GM18867 (cell line): ENCODE data around the gene TXNL4B.

ENCODE experiments used
- ATAC-seq: cut with Tn5 transposase; IDR thresholded peaks from one replicate; pipeline ENCODE4 v1.9.1; 2021; ENCODE audit warnings: mild to moderate bottlenecking, moderate library complexity; ENCODE audit not compliant: unreplicated experiment

Gene TXNL4B

DNA sequence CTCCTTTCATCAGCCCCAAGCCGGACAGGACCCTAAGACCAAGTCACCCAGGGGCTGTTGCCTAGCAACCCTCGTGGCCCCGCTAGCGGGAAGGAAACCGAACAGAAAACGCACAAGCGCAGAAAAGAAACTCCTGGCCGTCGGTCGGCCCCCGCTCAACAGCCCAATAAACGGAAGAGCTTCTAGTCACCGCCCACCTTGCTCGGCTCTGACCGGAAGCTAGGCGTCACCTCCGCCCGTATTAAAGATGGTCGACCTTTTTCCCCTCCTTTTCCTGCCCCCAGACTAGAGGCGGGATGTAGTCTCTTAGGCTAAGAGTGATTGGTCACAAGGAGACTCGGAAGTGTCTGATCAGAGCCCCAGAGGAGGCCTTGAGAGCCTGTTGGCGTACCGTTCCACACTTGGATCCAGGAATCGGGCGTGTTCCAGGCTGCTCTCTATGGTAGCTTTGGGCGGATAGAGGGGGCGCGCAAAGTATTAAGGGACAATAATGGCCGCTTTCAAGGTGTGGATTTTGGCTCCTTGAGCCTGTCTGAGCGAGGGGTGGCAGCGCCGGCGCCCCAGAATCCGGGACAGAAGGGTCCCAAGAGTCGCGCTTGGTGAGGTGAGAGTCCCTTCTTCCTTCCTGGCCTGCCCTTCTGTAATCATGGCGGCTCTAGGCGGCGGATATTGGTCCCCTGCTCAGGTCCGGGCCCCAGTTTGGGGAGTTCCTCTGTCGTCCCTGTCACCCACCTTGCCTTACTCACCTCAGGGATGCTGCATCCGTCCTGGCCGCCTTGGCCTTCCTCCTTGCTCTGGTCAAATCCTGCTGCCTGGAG, at the start of gene TXNL4B, which contains the start of gene DHX38:
Gene TXNL4B (minus strand): TSS at position 173 of the 818 bp plus-strand sequence. CDS start 2,871 bp downstream, outside the sequence.
Gene DHX38 (plus strand): TSS at position 400 of the 818 bp plus-strand sequence. CDS start 2,311 bp downstream, outside the sequence.
- ATAC-seq = peak; percentile 97

DNA sequence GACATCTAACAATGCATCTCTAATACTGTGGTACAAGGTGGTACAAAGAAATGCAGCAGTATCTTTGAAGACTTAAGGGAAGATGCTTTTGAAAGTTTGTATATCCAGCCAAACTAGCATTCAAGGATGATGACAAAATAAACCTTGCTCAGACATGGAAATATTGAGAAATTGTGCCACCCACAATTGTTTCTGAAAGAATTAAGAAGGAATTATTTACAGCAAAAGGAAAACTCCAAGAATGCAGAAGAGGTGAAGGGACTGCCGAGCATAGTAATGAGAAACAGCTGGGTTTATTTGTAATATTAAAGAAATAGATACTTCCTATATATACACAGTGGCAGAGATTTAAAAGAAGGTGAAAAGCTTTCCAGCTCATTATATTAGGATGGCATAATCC, 49.1 kb upstream of the TXNL4B start:
- ATAC-seq = no peak

DNA sequence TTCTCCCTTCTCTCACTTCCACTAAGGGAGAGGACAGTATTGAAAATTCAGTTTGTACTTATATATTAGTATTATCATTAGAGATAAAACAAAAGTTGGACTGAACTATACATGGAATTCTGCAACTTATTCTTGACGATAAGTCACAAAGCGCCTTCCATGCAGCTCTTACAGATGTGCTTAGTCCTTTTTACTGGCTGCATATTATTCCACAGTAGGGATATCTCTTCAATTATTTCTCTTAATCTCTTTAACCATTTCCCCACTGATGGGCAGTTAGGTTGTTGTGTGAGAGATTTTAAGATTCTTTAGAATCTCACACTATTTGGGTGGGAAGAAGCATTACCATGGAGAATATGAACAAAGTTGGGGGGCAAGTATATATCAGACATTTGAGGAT, 46.5 kb upstream of the TXNL4B start:
- ATAC-seq = no peak

DNA sequence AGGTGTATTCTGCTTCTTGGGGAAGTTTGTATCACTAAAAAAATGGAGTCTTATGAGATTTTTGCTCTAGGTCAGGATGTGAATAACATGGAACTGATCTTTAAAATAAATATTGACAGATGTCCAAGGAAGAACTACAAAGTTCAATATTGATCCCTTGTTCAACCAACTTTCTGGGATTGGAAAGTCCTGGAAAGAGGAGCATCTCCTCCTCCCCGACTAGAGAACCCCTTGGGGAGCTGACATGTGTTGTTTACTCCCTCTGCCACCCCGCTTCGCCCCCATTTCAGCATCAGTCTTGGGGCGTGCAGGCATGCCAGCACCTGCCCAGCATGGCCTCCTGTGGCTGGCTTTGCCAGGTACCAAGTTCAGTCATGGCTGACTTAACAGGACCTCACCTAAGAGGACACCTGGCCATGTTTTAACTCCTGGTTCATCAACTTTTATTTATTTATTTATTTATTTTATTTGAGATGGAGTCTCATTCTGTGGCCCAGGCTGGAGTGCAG, 44.7 kb upstream of the TXNL4B start:
- ATAC-seq = no peak

DNA sequence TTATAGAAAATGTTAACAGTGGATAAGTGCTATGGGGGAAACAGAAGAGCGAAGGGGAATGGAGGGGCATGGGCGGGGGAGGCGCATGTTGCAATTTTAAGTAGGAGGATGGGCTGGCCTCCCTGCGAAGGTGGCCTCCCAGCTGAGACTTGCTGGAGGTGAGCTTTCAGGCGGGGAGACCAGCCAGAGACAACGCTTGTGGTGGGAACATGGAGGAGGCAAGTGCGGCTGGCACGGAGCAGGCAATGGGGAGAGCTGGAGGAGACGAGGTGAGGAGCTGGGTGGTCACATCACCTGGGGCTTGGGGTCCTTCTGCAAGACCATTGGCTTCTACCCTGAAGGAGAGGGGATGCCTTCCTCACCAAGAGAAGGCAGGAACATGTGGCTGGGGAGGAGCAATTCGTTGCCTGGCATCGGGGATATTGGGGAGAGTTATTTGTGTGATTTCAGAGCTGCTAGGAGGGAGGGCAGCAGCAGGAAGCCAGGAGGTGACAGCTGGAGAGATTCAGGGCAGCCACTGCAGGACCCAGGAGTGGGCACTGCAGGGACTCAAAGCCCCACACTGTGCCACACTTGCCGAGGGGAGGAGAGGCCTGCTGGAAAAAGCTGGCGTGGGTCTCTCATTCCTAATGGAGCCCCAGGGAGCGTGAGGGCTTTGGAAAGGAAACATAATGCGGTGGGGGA, 44.1 kb upstream of the TXNL4B start:
- no peak for ATAC-seq

DNA sequence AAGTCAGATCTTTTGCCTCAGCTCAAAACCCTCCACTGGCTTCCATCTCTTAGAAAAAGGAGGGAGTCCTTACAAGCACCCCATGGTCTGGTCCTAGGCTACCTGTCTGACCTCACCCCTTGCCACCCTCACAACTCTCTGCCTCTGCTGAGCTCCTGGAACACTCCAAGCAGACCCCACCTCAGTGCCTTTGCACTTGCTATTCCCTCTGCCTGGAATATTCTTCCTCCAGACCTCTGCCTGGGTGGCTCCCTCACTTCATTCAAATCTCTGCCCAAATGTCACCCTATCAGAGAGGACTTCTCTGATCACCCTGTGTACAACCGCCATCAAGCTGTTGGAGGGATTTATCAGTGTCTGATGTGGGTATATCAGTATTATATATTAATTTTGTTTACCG, 41.1 kb upstream of the TXNL4B start:
- ATAC-seq = no peak

DNA sequence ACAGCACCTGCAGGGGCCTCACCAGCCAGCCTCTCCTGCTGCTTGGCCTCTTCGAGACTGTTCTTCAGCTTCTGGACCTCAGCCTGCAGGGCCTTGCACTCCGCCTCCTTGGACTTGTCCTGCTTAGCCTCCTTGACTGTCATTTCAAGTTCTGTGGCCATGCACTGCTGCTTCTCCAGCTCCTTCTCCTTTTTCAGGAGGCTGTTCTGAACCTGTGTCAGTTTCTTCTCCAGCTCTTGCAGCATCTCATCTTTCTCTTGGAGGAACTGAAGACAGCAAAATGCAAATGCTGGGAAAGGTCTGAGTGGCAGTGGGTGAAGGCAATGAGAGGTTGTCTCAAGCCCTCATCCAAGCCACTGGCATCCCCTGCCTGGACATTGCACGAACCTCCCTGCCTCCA, 39.3 kb upstream of the TXNL4B start:
- no peak for ATAC-seq

DNA sequence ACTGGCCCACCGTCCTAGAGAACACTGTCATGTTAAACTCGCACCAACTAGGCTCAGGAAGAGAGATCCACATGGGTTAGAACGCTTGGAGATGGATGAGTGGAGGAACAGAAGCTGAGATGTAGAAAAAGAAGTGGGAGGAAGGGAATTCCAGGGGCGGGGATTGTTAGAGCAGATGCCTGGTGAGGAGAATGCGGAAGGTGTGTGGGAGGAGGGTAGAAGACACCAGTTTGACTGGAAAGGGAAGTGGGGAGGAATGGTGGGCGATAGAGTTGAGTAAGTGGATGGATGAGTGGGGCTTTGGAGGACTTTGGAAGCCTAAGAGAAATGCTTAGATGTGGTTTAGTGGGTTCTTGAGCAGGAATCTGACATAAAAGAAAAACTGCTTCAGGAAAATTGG, 37.6 kb upstream of the TXNL4B start:
- no peak for ATAC-seq

DNA sequence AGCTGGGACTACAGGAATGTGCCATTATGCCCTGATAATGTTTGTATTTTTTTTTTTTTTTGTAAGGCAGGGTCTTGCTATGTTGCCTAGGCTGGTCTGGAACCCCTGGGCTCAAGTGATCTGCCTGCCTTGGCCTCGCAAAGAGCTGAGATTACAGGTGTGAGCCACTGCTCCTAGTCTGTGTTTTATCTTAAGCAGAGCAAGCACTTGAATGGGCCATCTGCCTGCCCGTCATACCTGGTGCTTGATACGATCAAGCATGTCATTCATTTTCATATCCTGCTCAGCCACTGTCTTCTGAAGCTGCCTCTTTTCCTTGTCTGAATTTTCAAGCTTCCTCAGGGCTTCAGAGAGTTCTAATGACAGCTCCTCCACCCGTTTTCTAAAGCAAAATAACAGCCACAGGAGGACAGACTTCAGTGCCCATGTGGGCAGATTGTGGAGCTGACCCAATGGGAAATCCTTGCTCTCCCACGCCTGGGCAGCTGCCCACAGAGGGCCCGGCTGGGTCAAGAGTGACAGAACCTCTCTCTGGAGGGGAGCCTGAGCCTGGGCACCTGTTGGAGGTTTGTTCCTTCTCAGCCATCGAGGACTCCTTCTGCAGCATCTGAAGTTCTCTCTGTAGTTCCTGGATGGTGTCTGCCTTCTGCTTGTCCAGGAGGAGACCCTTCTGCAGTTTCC, 36.7 kb upstream of the TXNL4B start:
- ATAC-seq = no peak

DNA sequence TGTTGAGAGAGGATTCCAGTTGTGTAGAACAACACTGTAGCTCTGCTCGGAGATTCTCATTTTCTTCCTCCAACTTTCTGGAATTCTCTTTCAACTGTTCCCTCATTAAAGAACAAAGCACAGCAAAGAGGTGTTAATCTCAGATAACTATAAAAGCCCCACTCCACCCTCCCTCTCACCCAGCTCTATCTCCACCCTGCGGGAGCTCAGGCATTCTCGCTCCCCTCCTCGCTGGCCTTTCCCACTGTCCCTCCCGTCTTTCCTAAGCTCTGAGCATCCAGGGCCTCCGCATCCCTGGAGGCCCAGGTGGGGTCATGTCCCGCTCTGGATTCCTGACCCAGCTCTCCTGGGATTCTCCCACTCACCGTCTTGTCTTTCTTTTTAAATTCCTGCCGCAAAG, 35.3 kb upstream of the TXNL4B start:
- ATAC-seq = no peak

DNA sequence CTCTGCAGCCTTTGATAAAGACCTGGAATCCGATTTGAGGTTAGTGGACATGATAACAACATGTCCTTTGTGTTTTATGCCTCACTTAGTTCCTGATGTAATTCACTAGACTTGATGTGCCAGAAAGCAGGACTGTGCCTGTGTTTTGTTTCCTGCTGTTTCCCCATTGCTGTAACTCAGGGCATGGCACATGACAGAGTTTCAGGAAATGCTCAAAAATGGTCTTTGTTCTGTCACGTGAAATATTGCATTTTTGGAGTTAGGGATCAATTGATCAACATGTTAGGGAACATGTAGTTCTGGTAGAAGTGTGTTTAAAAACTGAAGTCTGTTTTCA, 33.0 kb upstream of the TXNL4B start:
- ATAC-seq = no peak

DNA sequence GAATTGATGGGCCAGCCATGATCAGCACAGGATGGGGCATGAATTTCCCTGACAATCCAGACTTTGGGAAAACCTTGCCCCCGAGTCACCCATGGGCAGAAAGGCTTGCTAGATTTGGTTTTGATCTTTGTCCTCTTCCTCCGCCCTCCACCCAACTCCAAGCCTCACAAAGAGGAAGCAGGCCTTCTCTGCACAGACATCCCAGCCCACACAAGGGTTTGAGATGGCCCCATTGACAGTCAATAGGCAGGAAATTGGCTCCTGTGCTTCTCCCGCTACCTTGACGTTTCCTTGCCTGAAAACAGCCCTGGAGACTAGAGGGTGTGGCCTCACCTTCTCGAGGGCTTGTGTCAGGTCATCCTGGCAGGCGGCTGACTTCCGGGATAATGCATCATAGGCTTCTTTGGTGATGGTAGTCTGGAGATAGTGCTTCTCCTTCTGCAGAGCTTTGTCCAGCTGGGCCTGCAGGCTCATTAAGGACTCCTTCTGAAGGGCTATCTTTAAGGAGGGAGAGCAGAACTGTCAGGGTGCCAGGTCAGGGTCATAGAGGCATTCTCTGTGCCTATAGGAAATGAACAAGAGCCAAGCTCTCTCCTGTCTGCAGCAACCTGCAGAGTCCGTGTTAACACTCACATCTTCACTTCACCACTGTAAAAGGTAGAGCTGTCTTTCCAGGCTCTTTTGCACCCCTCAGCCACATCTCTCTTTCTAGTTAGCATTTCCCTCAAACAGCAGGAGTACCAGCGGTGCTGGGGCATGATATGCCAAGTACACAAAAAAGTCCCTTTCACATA, 32.4 kb upstream of the TXNL4B start:
- no peak for ATAC-seq

DNA sequence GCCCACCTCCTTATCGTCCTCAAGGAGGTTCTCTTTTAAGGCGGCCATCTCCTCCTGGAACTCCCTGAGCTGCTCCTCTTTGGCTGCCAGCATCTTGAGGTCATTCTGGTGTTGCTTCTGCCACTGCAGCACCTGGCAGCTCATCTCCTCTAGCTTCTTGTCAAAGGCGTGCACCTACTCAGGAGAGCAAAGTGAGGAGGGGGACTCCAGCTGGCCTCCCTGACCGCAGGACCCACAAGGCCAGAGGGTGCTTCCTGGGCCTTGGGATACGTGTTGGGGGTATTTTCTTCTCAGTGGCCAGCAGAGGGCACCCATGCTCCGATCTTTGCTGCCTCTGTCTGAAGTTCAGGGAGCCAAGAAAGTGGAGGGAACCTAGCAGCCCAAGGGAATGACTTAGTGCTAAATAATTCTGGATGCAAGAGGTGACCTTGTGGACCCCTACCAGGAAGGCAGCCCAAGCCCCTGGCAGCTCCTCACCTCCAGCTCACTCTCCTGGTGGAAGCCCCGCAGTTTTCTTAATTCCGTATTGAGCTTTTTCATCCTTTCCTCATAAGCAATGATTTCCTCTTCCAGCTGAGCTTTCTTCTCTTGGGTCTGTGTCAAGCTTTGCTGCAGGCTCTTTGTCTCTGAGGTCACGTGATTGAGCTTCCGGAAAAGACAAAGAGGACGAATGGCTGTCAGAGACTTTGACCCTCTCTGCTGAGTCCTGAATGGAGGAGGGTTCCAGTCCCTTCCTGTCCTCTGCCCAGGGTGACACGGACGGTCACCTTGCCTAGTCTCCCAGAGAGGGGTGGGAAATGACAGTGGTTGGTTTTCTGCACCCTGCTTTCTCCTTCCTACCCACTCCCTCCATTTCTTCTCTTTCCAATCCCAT, 31.6 kb upstream of the TXNL4B start:
- peak; percentile 61 for ATAC-seq

DNA sequence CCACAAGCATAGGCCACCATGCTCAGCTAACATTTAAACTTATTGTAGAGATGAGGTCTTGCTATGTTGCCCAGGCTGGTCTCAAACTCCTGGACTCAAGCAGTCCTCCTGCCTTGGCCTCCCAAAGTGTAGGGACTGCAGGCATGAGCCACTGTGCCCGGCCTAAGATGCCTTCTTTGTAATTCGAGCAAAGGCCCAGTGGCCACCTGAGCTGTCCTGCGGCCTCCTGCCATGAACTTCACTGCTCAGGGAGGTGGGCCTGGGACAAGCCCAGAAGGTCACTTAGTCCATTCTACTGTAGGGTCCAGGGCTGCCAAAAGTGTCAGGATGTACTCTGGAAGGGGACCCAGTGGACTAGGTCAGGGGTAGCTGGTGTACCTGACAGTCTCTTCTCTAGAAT, 30.7 kb upstream of the TXNL4B start:
- no peak for ATAC-seq

DNA sequence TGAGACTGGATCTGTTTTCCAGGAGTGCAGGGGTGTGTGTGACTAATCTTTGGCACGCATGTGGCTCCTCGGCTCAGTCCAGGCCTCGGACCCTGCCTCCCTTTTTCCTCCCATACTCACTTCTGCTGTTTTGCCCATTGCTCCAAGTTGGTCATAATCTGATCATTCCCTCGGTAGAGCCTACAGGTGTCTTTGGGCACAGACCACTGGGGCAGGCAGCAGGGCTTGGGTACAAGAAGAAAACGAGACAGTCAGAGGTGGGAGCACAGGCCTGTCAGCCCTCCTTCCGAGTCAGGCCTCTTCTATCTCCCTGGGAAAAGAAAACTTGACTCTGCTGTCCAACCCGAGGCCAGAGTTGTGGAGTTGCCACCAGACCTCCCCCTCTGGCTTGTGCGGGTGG, 30.0 kb upstream of the TXNL4B start:
- no peak for ATAC-seq

DNA sequence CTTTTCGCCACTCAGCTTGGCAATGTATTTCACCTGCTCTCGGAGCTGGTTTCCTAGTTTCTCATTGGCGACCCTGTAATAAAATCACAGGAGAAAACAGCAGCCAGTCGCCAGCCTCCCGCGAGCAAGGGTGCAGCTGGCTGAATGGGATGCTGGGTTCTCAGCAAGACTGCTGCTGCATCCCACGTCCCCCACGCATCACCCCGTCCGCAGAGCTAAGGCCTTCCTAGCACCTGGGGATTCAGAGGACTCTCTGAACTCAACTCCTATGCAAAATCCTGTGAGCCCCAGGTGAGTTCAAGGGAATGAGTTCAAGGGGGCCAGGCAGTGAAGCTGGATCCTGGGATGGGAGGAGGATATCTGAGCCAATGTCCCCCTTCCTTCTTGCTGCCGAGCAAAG, 29.5 kb upstream of the TXNL4B start:
- ATAC-seq = no peak

DNA sequence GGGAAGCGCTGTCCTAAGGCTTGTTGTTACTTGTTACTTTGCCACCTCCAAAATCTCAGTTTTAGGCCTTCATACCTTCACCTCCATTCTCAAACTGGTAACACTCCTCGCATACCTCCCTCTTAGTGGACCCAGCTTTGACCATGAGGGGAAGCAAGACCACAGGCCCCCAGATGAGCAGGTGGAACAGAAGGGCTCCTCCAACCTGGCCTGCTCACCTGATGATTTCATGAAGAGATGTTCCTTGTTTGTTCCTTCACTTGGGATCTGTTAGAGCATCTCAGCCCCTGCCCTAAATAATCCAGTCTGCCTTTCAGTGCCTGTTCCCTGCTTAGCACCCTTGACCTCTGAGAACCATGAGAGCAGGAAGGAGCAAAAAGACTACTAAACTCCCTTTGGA, 28.9 kb upstream of the TXNL4B start:
- ATAC-seq = no peak

DNA sequence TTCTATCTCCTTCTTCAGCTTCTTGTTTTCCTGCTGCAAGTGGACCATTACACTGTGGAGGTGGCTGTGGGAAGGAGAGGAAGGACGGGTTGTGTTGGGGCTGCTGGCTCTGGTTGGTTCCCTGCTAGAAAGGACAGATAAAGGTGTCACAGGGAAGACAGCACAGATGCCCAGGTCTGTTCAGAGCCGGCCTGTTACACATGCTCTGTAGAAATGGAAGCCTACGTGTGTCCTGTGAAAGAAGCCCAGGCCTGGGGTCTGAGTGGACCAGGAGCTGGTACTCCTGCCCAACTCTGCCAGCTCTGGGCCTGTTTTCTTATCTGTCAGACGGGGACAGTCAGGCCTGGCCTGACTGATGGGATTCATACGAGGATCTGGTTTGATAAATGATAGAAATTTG, 26.6 kb upstream of the TXNL4B start:
- no peak for ATAC-seq

DNA sequence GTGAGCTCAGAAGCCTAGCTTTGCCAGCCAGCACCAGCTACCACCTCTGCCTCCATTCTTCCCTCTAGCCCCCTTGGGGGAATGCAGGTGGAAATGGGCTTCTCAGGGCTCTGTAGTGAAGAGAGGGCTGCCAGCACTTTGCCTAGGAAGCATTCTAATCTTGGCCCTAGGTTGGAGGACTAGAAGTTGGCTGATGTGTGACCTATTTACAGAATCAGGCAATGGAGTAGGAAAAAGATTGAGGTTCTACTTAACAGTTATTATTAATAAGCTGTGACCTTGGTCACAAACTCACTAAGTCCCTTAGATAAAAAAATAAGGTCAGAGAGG, 20.2 kb upstream of the TXNL4B start:
- ATAC-seq = no peak
